NCI-H1105 (cell line): ENCODE measurements around the gene MAD1L1.
A peak's percentile ranks its signal among the peaks of the same experiment; 100 is the strongest.

Experiments
- DNase-seq: peaks from one replicate; lab custom pipeline; 2025; lab: John Stamatoyannopoulos, UW

The MAD1L1 gene

GRCh38 chr7:2139004-2139699 is 93.6 kb downstream of the MAD1L1 start:
- DNase-seq: no peak

GRCh38 chr7:2138146-2138765 is 94.5 kb downstream of the MAD1L1 start:
- DNase-seq: no peak

- no peak for DNase-seq
Measured at GRCh38 chr7:2134740-2135139, 98.0 kb downstream of the MAD1L1 start.

- no peak for DNase-seq
Measured at GRCh38 chr7:2132243-2132642, 100.5 kb downstream of the MAD1L1 start.

- DNase-seq: no peak
Measured at GRCh38 chr7:2131800-2132199, 100.9 kb downstream of the MAD1L1 start.

- no peak for DNase-seq
Measured at GRCh38 chr7:2131341-2131740, 101.4 kb downstream of the MAD1L1 start.

- no peak for DNase-seq
Measured at GRCh38 chr7:2130096-2130375, 102.7 kb downstream of the MAD1L1 start.

GRCh38 chr7:2129323-2130095 is 103.2 kb downstream of the MAD1L1 start:
- no peak for DNase-seq

GRCh38 chr7:2128601-2129322 is 104.0 kb downstream of the MAD1L1 start:
- DNase-seq: no peak

GRCh38 chr7:2126621-2127020 is 106.1 kb downstream of the MAD1L1 start:
- DNase-seq: no peak

GRCh38 chr7:2125931-2126330 is 106.8 kb downstream of the MAD1L1 start:
- no peak for DNase-seq

GRCh38 chr7:2124604-2125345 is 108.0 kb downstream of the MAD1L1 start:
- peak; percentile 66 for DNase-seq

GRCh38 chr7:2123916-2124315 is 108.8 kb downstream of the MAD1L1 start:
- DNase-seq: no peak

- no peak for DNase-seq
Measured at GRCh38 chr7:2123360-2123759, 109.4 kb downstream of the MAD1L1 start.

GRCh38 chr7:2122651-2123050 is 110.1 kb downstream of the MAD1L1 start:
- no peak for DNase-seq

GRCh38 chr7:2120841-2121830 is 111.6 kb downstream of the MAD1L1 start:
- DNase-seq: no peak

GRCh38 chr7:2120251-2120660 is 112.5 kb downstream of the MAD1L1 start:
- DNase-seq: no peak

- DNase-seq: no peak
Measured at GRCh38 chr7:2118630-2119190, 114.0 kb downstream of the MAD1L1 start.

GRCh38 chr7:2118056-2118455 is 114.7 kb downstream of the MAD1L1 start:
- no peak for DNase-seq

- no peak for DNase-seq
Measured at GRCh38 chr7:2117646-2118045, 115.1 kb downstream of the MAD1L1 start.
